Esophagus muscularis mucosa (tissue), 4 donors: ENCODE results near the gene HAS3.

Experiments used
- CTCF ChIP-seq, 3 experiments: fragments of 200-600 bp in 2 of 3; fragments of 450-650 bp in 1 of 3; sonication (generic) in 2 of 3; IDR thresholded peaks; one replicate each; pipeline ENCODE4 v1.5.1; 2017 to 2019; ENCODE audit warnings: antibody characterized with exemption in 3 of 3, mild to moderate bottlenecking in 2 of 3, moderate library complexity in 1 of 3
- EP300 ChIP-seq: sonication (generic); formaldehyde crosslinking; IDR thresholded peaks from one replicate; pipeline ENCODE4 v1.6.1; 2017; ENCODE audit warnings: antibody characterized with exemption
- POLR2A ChIP-seq: fragments of 450-650 bp; IDR thresholded peaks from one replicate; pipeline ENCODE4 v1.6.1; 2017; ENCODE audit warnings: antibody characterized with exemption, moderate library complexity, mild to moderate bottlenecking, low read depth
- POLR2AphosphoS5 ChIP-seq, 2 donors: sonication (generic); formaldehyde crosslinking; IDR thresholded peaks; one replicate each; pipeline ENCODE4 v1.6.1; 2017; ENCODE audit warnings: antibody characterized with exemption in 2 of 2

- TF ChIP-seq CTCF (IDR thresholded peaks at IDR 0.05) (no peak), POLR2A (no peak), EP300 (no peak), POLR2AphosphoS5 (IDR thresholded peaks at IDR 0.05) (no peak)
These were observed 61.8 kb downstream of the HAS3 start for GRCh38 chr16:69166946-69167930.
